Measurements from ENCODE around the gene C1orf21.
"Not testable (repeated sequence)": the region's sequence is repeated elsewhere in the genome, so short reads cannot be mapped to it uniquely, and the experiment has no call there.

Gene C1orf21, protein sequence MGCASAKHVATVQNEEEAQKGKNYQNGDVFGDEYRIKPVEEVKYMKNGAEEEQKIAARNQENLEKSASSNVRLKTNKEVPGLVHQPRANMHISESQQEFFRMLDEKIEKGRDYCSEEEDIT

DNA sequence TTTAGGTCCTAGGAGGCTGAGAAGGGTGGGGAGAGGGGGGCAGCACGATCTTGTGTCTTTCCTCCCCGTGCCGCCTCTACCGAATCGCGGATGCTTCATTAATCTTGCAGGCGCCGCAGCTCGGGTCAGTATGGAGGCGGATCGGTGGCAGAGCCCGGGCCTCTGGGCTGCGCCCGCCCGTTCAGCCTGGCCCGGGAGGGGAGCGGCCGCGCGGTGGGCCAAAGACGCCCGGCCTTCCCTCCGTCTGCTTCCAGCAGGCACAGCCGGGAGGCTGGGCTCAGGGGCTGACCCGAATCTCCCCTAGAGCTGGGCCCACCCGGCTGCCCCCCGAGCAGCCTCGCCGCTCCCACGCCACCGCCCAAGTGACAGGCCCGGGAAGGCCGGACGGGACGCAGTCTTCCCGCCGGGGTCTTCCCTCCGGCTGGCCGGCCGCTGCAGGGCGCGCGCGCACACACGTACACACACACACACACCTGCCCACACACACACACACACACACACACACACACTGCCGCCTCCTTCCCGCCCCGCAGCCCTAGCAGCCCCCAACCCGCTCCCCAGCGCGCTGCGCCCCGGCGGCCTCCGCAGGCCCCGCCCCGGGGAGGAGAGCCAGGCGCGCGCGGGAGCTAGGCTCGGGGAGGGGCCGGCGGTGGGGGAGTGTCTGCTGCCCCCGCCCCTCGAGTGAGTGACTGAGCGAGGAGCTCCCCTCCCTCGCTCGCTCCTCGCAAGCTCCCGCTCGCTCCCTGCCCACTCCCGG is at the start of gene C1orf21:
TSS of gene C1orf21 (plus strand) at position 718 of the 757 bp plus-strand sequence. CDS start 90,481 bp downstream, outside the sequence.
- peak; percentile 96 for DNase-seq

DNA sequence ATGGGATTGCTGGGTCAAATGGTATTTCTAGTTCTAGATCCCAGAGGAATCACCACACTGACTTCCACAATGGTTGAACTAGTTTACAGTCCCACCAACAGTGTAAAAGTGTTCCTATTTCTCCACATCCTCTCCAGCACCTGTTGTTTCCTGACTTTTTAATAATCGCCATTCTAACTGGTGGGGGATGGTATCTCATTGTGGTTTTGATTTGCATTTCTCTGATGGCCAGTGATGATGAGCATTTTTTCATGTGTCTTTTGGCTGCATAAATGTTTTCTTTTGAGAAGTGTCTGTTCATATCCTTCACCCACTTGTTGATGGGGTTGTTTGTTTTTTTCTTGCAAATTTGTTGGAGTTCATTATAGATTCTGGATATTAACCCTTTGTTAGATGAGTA is 49.0 kb upstream of the C1orf21 start:
- DNase-seq: not testable (repeated sequence)

DNA sequence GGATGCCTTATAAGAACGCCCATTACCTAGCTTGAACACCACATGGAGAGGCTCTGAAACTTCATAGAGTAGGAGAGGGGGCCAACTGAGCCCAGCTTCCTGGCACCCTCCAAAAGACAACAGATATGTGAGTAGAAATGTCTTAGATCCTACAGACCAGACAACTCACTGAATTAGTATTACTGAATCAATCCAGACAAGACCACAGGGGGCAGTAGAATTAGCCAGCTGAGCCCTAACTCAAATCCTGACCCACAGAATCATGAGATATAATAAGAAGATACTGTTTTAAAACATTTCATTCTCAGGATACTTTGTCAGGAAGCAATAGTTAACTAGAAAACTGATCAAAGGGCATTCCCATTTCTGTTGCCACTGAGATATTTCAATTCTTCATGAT is 45.8 kb upstream of the C1orf21 start:
- no peak for DNase-seq

DNA sequence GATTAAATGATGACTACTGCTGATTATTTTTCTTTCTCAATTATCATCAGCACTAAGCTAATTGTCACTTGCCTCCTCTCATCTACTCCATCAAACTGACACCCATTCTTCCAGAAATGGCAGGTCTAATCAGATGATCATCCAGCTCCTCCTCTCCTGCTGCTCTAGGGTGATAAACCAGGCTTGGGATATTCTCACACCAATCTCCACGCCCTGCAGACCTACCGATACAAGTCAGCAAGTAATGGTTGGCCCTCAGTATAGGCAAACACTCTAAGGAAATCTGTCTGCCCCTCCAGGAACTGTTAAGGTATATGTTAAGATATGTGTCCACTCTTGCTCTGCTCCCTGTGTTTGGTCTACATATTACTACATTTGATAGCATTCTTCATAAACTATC is 36.3 kb upstream of the C1orf21 start:
- no peak for DNase-seq

DNA sequence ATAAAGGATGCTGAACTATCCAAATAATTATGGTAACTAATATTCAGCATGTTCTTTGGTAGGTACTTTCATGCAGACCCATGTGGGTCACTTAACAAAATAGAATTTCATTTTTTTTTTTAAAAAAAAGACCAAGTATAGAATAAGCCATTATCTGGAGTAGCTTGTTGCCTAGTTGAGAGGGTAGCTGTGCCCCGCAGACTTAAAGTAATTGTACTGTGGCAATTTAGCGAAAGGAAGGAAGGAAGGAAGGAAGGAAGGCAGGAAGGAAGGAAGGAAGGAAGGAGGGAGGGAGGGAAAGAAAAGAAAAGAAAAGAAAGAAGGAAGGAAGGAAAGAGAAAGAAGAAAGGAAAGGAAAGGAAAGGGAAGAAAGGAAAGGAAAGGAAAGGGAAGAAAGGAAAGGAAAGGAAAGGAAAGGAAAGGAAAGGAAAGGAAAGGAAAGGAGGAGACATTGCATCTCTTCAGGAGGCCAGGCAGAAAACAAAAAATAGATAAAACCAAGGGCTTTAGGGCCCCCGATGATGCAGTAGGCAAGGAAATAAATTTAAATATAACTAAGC is 35.3 kb upstream of the C1orf21 start:
- no peak for DNase-seq

DNA sequence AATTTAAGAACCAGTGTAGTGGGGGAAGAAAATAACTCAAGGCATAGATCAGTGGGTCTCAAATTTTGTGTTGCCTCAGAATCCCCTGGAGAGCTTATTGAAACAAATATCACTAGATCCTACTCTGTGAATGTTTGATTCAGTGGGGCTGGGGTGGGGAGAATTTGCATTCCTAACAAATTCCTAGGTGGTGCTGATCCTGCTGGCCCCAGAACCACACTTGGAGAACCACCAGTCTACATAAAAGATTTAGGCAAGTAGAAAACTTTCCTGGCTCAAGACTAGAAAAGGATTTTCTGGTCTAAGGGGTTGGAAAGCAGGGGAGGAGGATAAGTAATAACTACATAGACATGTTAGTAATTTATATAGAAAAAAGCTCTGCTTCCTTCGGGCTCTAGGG is 34.1 kb upstream of the C1orf21 start:
- no peak for DNase-seq

GRCh38 chr1:184354719-184355118 is 32.1 kb upstream of the C1orf21 start:
- no peak for DNase-seq

- DNase-seq: no peak
These were observed 29.9 kb upstream of the C1orf21 start for GRCh38 chr1:184356891-184357290.

DNA sequence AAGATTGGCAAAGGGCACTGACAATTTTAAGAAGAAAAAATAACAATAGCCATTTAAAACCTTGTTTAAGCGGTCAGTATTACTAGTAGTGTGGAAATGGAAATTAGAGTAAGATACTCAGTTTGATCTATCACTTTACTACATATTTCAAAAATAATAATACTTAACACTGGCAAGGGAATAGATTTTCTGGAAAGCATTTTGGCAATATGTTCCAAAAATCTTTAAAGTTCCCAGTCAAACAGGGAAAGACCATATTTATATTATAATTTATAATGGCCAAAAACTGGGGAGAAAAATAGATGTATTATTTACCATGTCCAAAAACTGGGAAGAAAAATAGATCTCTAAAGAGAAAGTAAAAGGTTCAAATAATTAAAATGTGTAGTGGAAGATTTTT is 28.6 kb upstream of the C1orf21 start:
- no peak for DNase-seq

- DNase-seq: no peak
These were observed 26.9 kb upstream of the C1orf21 start for GRCh38 chr1:184359909-184360308.

GRCh38 chr1:184362876-184363275 is 24.0 kb upstream of the C1orf21 start:
- no peak for DNase-seq

- no peak for DNase-seq
These were observed 21.1 kb upstream of the C1orf21 start for GRCh38 chr1:184365699-184366098.

GRCh38 chr1:184366997-184367396 is 19.8 kb upstream of the C1orf21 start:
- no peak for DNase-seq

DNA sequence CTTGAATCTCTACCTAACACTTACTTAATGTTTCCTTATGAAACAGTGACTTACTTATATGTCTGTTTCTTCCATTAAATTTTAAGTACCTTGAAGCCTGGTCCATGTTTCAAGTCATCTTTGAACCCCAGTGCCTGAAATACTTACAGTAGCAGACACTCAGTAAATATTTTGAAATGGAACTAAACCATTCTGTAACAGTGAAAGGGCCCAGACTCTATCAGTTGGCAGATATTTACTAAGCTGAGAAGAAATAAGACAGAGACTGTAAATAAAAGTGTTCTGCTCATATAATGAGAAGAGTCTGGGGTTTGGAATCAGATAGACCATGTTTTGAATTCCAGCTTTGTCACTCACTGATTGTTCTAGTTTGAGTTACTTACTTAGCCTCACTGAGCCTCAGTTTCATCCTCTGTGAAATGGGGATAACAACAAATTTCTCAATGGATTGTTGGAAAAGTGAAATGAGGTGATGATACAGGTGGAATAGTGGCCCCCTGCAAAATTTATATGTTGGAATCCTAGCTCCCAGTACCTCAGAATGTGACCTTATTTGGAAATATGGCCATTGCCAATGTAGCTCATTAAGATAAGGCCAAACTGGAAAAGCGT is 19.3 kb upstream of the C1orf21 start:
- no peak for DNase-seq

- DNase-seq: no peak
These were observed 18.5 kb upstream of the C1orf21 start for GRCh38 chr1:184368354-184368753.

DNA sequence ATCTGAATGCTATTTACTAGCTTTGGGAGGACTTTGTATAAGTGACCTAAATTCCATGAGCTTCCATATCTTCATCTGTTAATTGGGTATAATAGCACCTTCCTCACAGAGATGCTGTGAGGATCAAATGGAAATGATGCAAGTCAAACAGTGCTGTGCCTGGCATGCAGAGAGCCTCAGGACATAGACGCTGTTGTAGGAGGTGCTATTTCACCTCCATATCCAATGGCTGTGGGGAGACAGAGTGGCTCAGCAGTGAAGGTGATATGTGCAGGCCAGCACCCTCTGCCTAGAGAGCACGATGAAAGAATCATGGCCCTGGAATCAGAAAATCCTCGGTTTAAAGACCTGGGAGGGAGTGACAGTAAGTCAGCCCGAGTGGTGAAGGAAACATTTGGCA is 16.0 kb upstream of the C1orf21 start:
- DNase-seq: peak; percentile 72

- DNase-seq: no peak
These were observed 13.7 kb upstream of the C1orf21 start for GRCh38 chr1:184373155-184373554.

GRCh38 chr1:184376369-184376768 is 10.5 kb upstream of the C1orf21 start:
- no peak for DNase-seq

DNA sequence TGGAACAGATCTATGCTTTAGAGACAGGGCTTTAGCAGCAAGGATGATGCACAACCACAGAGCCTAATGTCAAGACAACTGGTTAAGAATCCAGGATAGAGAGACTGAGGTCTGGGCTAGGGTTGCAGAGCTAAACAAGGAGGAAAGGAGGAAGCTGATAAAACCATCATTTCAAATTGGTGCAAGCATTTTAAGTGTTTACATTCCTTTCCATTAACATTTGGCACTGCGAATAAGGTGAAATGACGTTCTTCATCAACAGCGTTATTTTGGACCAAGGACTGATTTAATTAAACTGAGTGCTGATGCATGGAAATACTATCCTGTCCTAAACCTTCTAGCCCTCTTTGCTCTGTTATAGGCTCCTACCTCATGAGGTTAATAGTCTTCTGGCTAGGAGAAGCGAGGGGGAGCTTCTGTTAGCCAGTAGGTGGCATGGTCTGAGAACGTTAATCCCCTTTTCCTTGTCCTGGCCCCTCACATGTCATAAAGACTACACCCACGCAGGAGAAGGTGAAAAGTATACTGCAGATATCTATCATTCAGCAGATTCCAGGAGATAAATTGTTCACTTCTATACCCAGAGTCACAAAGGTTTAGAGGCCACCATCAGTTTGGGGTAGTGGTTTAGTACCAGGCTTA is 7.6 kb upstream of the C1orf21 start:
- DNase-seq: no peak

DNA sequence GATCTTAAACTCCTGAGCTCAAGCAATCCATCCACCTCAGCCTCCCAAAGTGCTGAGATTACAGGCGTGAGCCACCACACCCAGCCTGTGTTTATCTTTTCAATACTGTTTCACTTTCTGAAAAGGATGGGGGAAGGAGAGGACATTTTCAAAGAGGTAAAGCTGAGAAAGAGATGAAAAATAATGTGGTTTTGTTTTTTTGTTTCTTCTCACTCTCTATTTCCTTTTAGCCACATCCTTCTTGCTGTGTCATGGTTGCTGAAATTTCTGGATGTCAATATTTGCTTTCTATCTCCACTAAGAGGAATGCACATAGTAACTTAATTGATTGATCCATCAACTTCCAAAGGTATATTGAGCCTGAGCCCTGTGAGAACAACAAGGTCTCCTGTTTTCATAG is 6.4 kb upstream of the C1orf21 start:
- DNase-seq: no peak

- no peak for DNase-seq
These were observed 3.0 kb upstream of the C1orf21 start for GRCh38 chr1:184383772-184384323.

- no peak for DNase-seq
These were observed 941 bp upstream of the C1orf21 start for GRCh38 chr1:184385865-184386311.

GRCh38 chr1:184387069-184387475 is 243 bp downstream of the C1orf21 start:
- no peak for DNase-seq
